GM19468 (cell line): Measurements from ENCODE around the gene SPHKAP.
A peak's percentile ranks its signal among the peaks of the same experiment; 100 is the strongest.
"Not testable (repeated sequence)": the region's sequence is repeated elsewhere in the genome, so short reads cannot be mapped to it uniquely, and the experiment has no call there.

Experiments
- ATAC-seq: cut with Tn5 transposase; IDR thresholded peaks from one replicate; pipeline ENCODE4 v1.9.1; 2021; ENCODE audit warnings: mild to moderate bottlenecking, moderate library complexity, moderate number of reproducible peaks; ENCODE audit not compliant: unreplicated experiment; ENCODE audit errors: extremely low read depth

The SPHKAP gene

GRCh38 chr2:228181098-228182019, at the start of gene SPHKAP:
SPHKAP (minus strand) TSS chr2:228181687; CDS start chr2:228181598, 89 bp downstream.
- no peak for ATAC-seq

- ATAC-seq = no peak
Measured at GRCh38 chr2:228227466-228227865, 46.0 kb upstream of the SPHKAP start.

- no peak for ATAC-seq
Measured at GRCh38 chr2:228224410-228224809, 42.9 kb upstream of the SPHKAP start.

GRCh38 chr2:228218593-228218992, 37.1 kb upstream of the SPHKAP start:
- not testable (repeated sequence) for ATAC-seq

- no peak for ATAC-seq
Measured at GRCh38 chr2:228197504-228197903, 16.0 kb upstream of the SPHKAP start.

- ATAC-seq = no peak
Measured at GRCh38 chr2:228180181-228181097, 1.0 kb downstream of the SPHKAP start.

GRCh38 chr2:228167290-228167689, 14.2 kb downstream of the SPHKAP start:
- no peak for ATAC-seq

- no peak for ATAC-seq
Measured at GRCh38 chr2:228164718-228165117, 16.8 kb downstream of the SPHKAP start.

- no peak for ATAC-seq
Measured at GRCh38 chr2:228157841-228158240, 23.6 kb downstream of the SPHKAP start.

GRCh38 chr2:228144961-228145360, 36.5 kb downstream of the SPHKAP start:
- no peak for ATAC-seq

GRCh38 chr2:228140934-228141528, 40.5 kb downstream of the SPHKAP start:
- peak; percentile 39 for ATAC-seq

- no peak for ATAC-seq
Measured at GRCh38 chr2:228136027-228136426, 45.5 kb downstream of the SPHKAP start.

GRCh38 chr2:228135300-228135699, 46.2 kb downstream of the SPHKAP start:
- no peak for ATAC-seq

- ATAC-seq = no peak
Measured at GRCh38 chr2:228131833-228132232, 49.7 kb downstream of the SPHKAP start.

- no peak for ATAC-seq
Measured at GRCh38 chr2:228126401-228126800, 55.1 kb downstream of the SPHKAP start.

- no peak for ATAC-seq
Measured at GRCh38 chr2:228118940-228119339, 62.5 kb downstream of the SPHKAP start.

GRCh38 chr2:228107846-228108245, 73.6 kb downstream of the SPHKAP start:
- ATAC-seq = no peak

- no peak for ATAC-seq
Measured at GRCh38 chr2:228105526-228106250, 75.8 kb downstream of the SPHKAP start.

- no peak for ATAC-seq
Measured at GRCh38 chr2:228104215-228104614, 77.3 kb downstream of the SPHKAP start.

GRCh38 chr2:228103379-228103778, 78.1 kb downstream of the SPHKAP start:
- no peak for ATAC-seq
